HTR-8/SVneo (cell line): ENCODE results near the gene TMEM247.

ENCODE experiments used
- DNase-seq: peaks from one replicate; pipeline ENCODE4 v3.0.0; 2011; ENCODE audit warnings: low spot score, mixed read lengths; ENCODE audit not compliant: insufficient read length
- FAIRE-seq: peaks from 2 replicates; lab custom pipeline; 2011; peaks lifted over from hg19 to GRCh38; lab: Jason Lieb, UNC

Gene TMEM247

GRCh38 chr2:46479265-46479664 is at the start of gene TMEM247:
Gene TMEM247 (plus strand): TSS chr2:46479565.
- no peak for DNase-seq
- no peak for FAIRE-seq

DNA sequence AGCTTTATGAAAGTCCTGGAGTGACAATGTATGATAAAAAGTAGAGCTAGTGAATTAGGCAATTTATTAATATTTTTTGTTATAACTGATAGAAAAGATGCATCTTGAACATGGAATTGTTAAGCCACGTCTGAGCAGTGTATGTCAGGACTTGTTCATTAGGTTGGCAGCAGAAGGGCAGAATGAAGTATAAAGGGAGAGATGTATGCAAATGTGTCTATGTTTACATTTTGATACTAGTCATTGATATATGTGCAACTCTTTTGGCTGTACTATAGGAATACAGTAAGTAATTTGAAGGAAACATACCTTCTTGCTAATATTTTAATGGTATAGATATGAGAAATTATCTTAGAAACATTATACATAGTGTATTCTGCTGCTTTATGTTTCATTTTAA is 49.0 kb upstream of the TMEM247 start:
- no peak for FAIRE-seq

DNA sequence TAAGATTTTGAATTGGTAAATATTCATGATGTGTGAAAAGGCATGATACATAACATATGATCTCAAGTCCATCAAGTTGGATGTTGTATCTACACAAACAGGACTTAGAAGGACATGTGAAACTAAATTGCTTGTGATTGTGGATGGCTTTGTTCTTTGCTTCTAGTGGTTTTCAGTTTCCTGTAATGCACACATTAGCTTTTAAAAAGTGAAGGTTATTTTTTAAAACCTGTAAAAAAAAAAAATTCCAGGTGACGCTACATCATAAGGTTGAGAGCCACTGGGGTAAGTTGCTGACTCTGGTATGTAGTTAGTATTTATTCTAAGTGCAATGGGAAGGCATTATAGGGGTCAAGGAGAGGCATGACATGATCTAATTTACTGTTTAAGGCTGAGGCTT is 48.4 kb upstream of the TMEM247 start:
- DNase-seq (no peak), FAIRE-seq (no peak)

More for the DNA sequence above, 49.0 kb upstream of the TMEM247 start:
- DNase-seq, result no peak

- DNase-seq, result no peak
- peak; percentile 31 for FAIRE-seq
Measured at GRCh38 chr2:46431481-46432235, 47.7 kb upstream of the TMEM247 start.

GRCh38 chr2:46434851-46435273 is 44.5 kb upstream of the TMEM247 start:
- FAIRE-seq (peak; percentile 68), DNase-seq (peak; percentile 69)

GRCh38 chr2:46435353-46435752 is 44.0 kb upstream of the TMEM247 start:
- no peak for DNase-seq

DNA sequence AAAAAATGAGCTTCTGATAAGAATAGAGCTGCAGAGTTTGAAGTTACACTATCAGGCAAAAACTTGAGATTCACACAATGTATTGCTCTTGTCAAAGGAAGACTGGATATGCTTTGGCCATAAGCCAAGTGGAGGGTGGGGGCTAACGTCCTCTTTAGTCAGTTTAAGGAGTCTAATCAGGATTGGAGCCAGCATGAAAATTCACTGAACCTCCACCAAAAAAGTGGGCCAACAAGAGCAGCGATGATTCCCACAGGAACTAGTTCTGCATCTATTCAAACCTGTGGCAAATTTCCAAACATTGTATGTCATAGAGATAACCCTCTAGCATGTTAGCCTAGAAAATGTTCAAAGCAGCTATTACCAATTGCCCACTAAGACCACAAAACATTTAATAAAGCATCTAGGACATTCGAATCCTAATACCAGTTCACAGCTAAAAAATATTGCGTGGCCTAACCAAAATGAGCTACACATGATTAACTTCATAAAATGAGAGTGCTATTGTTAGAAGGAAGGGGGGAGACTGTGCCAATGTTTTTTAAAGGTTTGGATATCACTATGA is 43.5 kb upstream of the TMEM247 start:
- FAIRE-seq (no peak), DNase-seq (no peak)

More at GRCh38 chr2:46435353-46435752, 44.0 kb upstream of the TMEM247 start:
- no peak for FAIRE-seq

GRCh38 chr2:46436800-46437199 is 42.6 kb upstream of the TMEM247 start:
- no peak for FAIRE-seq
- no peak for DNase-seq

DNA sequence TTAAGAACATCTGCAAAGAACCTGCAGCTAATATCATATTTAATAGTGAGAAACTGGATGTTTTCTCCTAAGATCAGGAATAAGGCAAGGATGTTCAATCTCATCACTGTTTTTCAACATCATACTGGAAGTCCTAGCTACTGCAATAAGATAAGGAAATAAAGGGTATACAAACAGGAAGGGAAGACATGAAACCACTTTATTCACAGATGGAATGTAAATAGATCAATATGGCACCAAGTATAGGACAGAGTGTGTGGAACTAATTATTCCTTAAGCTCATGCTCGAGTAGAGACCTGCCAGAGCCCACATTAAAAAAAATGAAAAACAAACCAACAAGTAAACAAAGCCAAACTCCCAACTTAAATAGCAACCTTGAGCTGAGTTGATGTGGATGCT is 41.3 kb upstream of the TMEM247 start:
- DNase-seq (no peak), FAIRE-seq (no peak)

- no peak for DNase-seq
- no peak for FAIRE-seq
Measured at GRCh38 chr2:46438794-46439193, 40.6 kb upstream of the TMEM247 start.

DNA sequence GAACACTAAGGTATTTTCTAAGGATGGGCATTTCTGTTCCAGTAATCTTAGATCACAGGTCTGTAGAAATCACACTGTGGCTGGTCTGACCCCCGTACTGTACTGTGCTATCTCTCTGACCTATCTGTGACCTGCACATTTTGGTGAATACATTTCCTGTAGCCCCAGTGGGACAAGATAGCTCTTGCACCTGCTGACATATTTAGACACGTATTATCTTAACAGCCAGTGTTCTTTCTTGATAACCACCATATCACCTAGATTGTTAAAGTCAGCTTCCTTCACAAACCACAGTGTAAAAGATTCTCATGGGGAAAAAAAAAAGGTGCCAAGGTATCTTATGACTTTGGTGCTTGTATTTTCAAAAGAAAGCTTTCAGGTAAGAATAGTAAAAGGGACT is 39.8 kb upstream of the TMEM247 start:
- no peak for FAIRE-seq
- DNase-seq, result no peak

GRCh38 chr2:46441838-46442712 is 37.3 kb upstream of the TMEM247 start:
- FAIRE-seq (no peak), DNase-seq (no peak)

DNA sequence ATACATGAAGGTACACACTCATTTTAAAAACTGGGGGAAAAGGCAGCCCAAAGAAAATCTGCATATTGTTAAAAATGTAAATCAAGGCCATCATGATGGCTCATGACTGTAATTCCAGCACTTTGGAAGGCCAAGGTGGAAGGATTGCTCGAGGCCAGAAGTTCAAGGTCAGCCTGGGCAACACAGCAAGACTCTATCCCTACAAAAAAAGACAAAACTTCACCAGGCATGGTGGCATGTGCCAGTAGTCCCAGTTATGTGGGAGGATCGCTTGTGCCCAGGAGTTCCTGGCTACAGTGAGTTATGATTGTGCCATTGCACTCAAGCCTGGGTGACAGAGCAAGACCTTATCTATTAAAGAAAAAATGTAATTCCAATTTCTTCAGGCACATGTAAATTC is 34.6 kb upstream of the TMEM247 start:
- DNase-seq (no peak), FAIRE-seq (no peak)

GRCh38 chr2:46445556-46445955 is 33.8 kb upstream of the TMEM247 start:
- FAIRE-seq (no peak), DNase-seq (no peak)

GRCh38 chr2:46446871-46447568 is 32.3 kb upstream of the TMEM247 start:
- FAIRE-seq (peak; percentile 20), DNase-seq (no peak)

DNA sequence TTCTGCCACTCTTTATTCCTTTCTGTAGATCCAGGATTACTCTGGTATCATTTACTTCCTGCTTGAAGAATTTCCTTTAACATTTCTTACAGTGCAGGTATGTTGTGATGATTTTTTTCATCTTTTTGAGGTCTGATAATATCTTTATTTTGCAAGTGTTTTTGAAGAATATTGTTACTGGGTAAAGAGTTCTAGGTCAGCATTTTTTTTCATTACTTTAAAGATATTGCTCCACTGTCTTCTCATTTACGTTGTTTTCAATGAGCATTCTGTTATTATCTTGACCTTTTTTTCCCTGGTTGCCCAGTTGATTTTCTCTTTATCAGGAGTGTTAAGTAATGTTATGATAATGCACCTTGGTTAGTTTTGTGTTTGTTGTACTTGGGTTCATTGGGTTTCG is 31.7 kb upstream of the TMEM247 start:
- FAIRE-seq, result no peak
- no peak for DNase-seq

DNA sequence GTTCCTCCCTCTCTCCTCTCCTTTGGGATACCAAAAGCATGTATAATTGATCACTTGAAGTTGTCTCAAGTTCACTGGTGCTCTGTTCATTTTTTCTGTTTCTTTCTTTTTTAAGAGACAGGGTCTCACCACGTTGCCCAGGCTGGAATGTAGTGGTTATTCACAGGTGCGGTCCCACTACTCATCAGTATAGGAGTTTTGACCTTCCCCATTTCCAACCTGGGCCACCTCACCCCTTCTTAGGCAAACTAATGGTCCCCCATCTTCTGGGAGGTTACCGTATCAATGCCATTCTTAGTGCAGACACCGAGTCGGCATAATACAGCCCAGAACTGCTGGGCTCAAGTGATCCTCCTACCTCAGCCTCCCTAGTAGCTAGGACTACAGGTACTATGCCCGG is 31.3 kb upstream of the TMEM247 start:
- no peak for FAIRE-seq
- no peak for DNase-seq

GRCh38 chr2:46448641-46449040 is 30.7 kb upstream of the TMEM247 start:
- no peak for FAIRE-seq

GRCh38 chr2:46449700-46450099 is 29.7 kb upstream of the TMEM247 start:
- FAIRE-seq, result no peak
- DNase-seq, result no peak

More at GRCh38 chr2:46448641-46449040, 30.7 kb upstream of the TMEM247 start:
- no peak for DNase-seq

DNA sequence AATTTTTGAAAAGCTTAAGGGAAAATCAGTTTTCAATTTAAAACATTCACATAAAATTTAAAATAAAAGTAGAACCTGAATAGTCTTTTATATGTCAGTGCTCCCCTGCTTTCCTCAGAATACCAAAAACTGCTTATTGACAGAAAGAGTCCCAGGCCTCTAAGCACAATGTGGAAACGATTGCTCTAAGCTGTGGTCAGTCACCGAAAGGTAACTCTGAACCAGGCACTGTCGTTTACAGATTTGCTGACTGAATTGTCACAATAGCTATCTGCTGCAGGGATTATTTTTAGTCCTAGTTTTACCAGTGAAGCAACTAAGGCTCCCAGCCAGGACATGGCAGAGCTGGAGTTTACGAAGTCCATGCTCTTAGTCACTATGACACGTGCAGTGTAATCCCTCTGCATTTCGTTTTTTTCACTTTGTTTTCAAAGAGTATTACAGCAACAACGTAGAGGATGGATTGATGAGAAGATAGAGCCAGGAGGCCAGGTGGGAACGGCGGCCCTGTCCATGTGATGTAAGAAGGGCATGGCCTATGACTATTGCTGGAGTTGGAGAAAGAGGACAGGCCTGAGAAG is 28.1 kb upstream of the TMEM247 start:
- DNase-seq, result no peak
- no peak for FAIRE-seq
